Gastroesophageal sphincter (tissue), 4 donors: ENCODE data around the gene ZC3H6. TPM values are rescaled to one million over a fixed set of nuclear protein-coding genes. Genes with fewer than 3 reads are reported as not detected.

Experiments used
- ATAC-seq: fragments of 150-250 bp; one replicate; pipeline ENCODE4 v1.9.1; 2016; ENCODE audit warnings: mild to moderate bottlenecking, moderate library complexity
- H3K27ac ChIP-seq, 4 donors: fragments of 200-600 bp; sonication (generic) in 3 of 4; 1 replicate in 3 of 4; 2 replicates in 1 of 4; pipeline ENCODE4 v1.5.1; 2016 to 2019
- H3K27me3 ChIP-seq: fragments of 200-600 bp; sonication (generic); one replicate; pipeline ENCODE4 v1.5.1; 2019
- H3K36me3 ChIP-seq, 2 donors: fragments of 200-600 bp; sonication (generic); one replicate each; pipeline ENCODE4 v1.5.1; 2019; ENCODE audit warnings: control low read depth in 1 of 2
- H3K4me1 ChIP-seq, 3 donors: fragments of 200-600 bp; sonication (generic); 1 replicate in 2 of 3; 2 replicates in 1 of 3; pipeline ENCODE4 v1.5.1; 2016 to 2019; ENCODE audit warnings: control low read depth in 2 of 3
- H3K4me3 ChIP-seq, 2 donors: fragments of 200-600 bp; sonication (generic); one replicate each; pipeline ENCODE4 v1.5.1; 2019; ENCODE audit warnings: mild to moderate bottlenecking in 1 of 2, moderate library complexity in 1 of 2
- H3K9me3 ChIP-seq, 3 donors: fragments of 200-600 bp; sonication (generic); one replicate each; pipeline ENCODE4 v1.5.1; 2017 to 2019; ENCODE audit warnings: control low read depth in 2 of 3
- CTCF ChIP-seq, 4 experiments: fragments of 200-600 bp in 2 of 4; fragments of 450-650 bp in 2 of 4; sonication (generic) in 1 of 4; IDR thresholded peaks; one replicate each; pipeline ENCODE4 v1.5.1; 2017 to 2019; ENCODE audit warnings: antibody characterized with exemption in 4 of 4, mild to moderate bottlenecking in 2 of 4, moderate library complexity in 2 of 4
- EP300 ChIP-seq: sonication (generic); formaldehyde crosslinking; IDR thresholded peaks from one replicate; pipeline ENCODE4 v1.6.1; 2017; ENCODE audit warnings: antibody characterized with exemption, mild to moderate bottlenecking
- POLR2A ChIP-seq, 2 donors: fragments of 450-650 bp; IDR thresholded peaks; one replicate each; pipeline ENCODE4 v1.6.1; 2017; ENCODE audit warnings: antibody characterized with exemption in 2 of 2, mild to moderate bottlenecking in 2 of 2, moderate library complexity in 1 of 2
- POLR2AphosphoS5 ChIP-seq: sonication (generic); formaldehyde crosslinking; IDR thresholded peaks from one replicate; pipeline ENCODE4 v1.6.1; 2017; ENCODE audit warnings: antibody characterized with exemption
- WGBS, 2 donors: methylation state at CpG; one replicate each; pipeline ENCODE4 v1.1.5; 2018; ENCODE audit warnings: low coverage in 1 of 2; 5-methylcytosine and 5-hydroxymethylcytosine counted together
- total RNA-seq, 4 donors: library from RNA; depleted of rRNA; stranded (reverse); fragments of >200 nt; gene quantifications; one replicate each; pipeline ENCODE4 v1.1.0, GENCODE V29; 2016

Gene ZC3H6
- total RNA-seq, 4 donors from 2014 or later, result 13.7 to 30.7 (median 17.3) TPM

- Histone ChIP-seq H3K36me3 (no peaks in the 10 kb centered on the region), H3K9me3 (no peaks in the 10 kb centered on the region), H3K4me1 (peaks cover 0 to 4% (median 0%) of the 10 kb centered on the region in 3 donors), H3K4me3 (no peak overlapping the region), H3K27ac (no peak overlapping the region), H3K27me3 (no peaks in the 10 kb centered on the region)
- ATAC-seq, result no peak
- TF ChIP-seq POLR2A (IDR thresholded peaks at IDR 0.05) (no peak), CTCF (IDR thresholded peaks at IDR 0.05) (no peak), POLR2AphosphoS5 (no peak), EP300 (no peak)
- WGBS, 2 donors, result 75 to 90% methylated on average over 3 of the region's 3 CpGs
These were observed 14.7 kb downstream of the ZC3H6 start for GRCh38 chr2:112290088-112290487.

- no peak overlapping the region for H3K4me3 ChIP-seq
- TF ChIP-seq CTCF (IDR thresholded peaks at IDR 0.05) (no peak), POLR2AphosphoS5 (no peak), EP300 (no peak), POLR2A (IDR thresholded peaks at IDR 0.05) (no peak)
- H3K36me3 ChIP-seq, result no peaks in the 10 kb centered on the region
- WGBS, 2 donors, result 53 to 90% methylated on average over 1 of the region's 1 CpG
- H3K4me1 ChIP-seq, result peaks cover 0 to 9% (median 0%) of the 10 kb centered on the region in 3 donors
- no peaks in the 10 kb centered on the region for H3K9me3 ChIP-seq
- H3K27ac ChIP-seq, result no peak overlapping the region
- no peaks in the 10 kb centered on the region for H3K27me3 ChIP-seq
- ATAC-seq, result no peak
These were observed 15.3 kb downstream of the ZC3H6 start for GRCh38 chr2:112290648-112291047.

- H3K27ac ChIP-seq, result no peak overlapping the region
- no peak for TF ChIP-seq POLR2AphosphoS5
- H3K4me3 ChIP-seq, result no peak overlapping the region
- ATAC-seq, result no peak
- no peaks in the 10 kb centered on the region for H3K9me3 ChIP-seq
- H3K36me3 ChIP-seq, result no peaks in the 10 kb centered on the region
- no peaks in the 10 kb centered on the region for H3K27me3 ChIP-seq
- peaks cover 0 to 16% (median 0%) of the 10 kb centered on the region in 3 donors for H3K4me1 ChIP-seq
- 80 to 85% methylated on average over 4 to 7 of the region's 8 CpGs for WGBS, 2 donors
These were observed 18.4 kb downstream of the ZC3H6 start for GRCh38 chr2:112293636-112294401.

- Histone ChIP-seq H3K4me3 (no peak overlapping the region), H3K27ac (no peak overlapping the region), H3K27me3 (no peaks in the 10 kb centered on the region), H3K36me3 (peaks cover 0 to 5% of the 10 kb centered on the region in 2 donors), H3K9me3 (no peaks in the 10 kb centered on the region), H3K4me1 (peaks cover 0 to 16% (median 0%) of the 10 kb centered on the region in 3 donors)
- no peak for TF ChIP-seq EP300
- TF ChIP-seq POLR2A (IDR thresholded peaks at IDR 0.05), result no peak
- no peak for TF ChIP-seq CTCF (IDR thresholded peaks at IDR 0.05)
- TF ChIP-seq POLR2AphosphoS5, result no peak
- WGBS, 2 donors, result 60 to 71% methylated on average over 4 to 5 of the region's 5 CpGs
- ATAC-seq, result no peak
These were observed 20.1 kb downstream of the ZC3H6 start for GRCh38 chr2:112295407-112296078.

- 50 to 64% methylated on average over 2 of the region's 2 CpGs for WGBS, 2 donors
- Histone ChIP-seq H3K4me1 (peaks cover 0 to 16% (median 0%) of the 10 kb centered on the region in 3 donors), H3K9me3 (no peaks in the 10 kb centered on the region), H3K27ac (no peak overlapping the region), H3K4me3 (no peak overlapping the region), H3K27me3 (no peaks in the 10 kb centered on the region), H3K36me3 (peaks cover 0 to 12% of the 10 kb centered on the region in 2 donors)
- ATAC-seq, result no peak
- TF ChIP-seq EP300, result no peak
These were observed 21.0 kb downstream of the ZC3H6 start for GRCh38 chr2:112296407-112296806.

- TF ChIP-seq POLR2AphosphoS5 (no peak), POLR2A (IDR thresholded peaks at IDR 0.05) (no peak), CTCF (IDR thresholded peaks at IDR 0.05) (no peak), EP300 (no peak)
- Histone ChIP-seq H3K27ac (no peak overlapping the region), H3K4me3 (no peak overlapping the region), H3K36me3 (peaks cover 0 to 27% of the 10 kb centered on the region in 2 donors), H3K27me3 (no peaks in the 10 kb centered on the region), H3K4me1 (peaks cover 0 to 8% (median 0%) of the 10 kb centered on the region in 3 donors), H3K9me3 (no peaks in the 10 kb centered on the region)
- ATAC-seq, result no peak
These were observed 25.8 kb downstream of the ZC3H6 start for GRCh38 chr2:112301171-112301584.
